Measurements from ENCODE around the gene ALS2CL.

GRCh38 chr3:46681387-46681786 lies 12.1 kb downstream of the ALS2CL start:
- TF ChIP-seq CTCF (conservative IDR thresholded peaks at IDR 0.05; ENCODE audit: low read depth in 2 of 2), result no peak
- TF ChIP-seq CREB1 (CRISPR knock-in tag; IDR thresholded peaks at IDR 0.05; ENCODE audit: low read depth), result no peak
- no peak for TF ChIP-seq REST (IDR thresholded peaks at IDR 0.05; ENCODE audit: unreplicated experiment)

All from GM23338 (cell line).